KMS-11 (cell line): Measurements from ENCODE around the gene PARP1.

ENCODE experiments used
- H2AFZ ChIP-seq: fragments of 200-600 bp; sonication (generic); 2 replicates; pipeline ENCODE4 v1.6.1; 2016; ENCODE audit warnings: antibody characterized with exemption, mixed run types, low read depth
- H3K27ac ChIP-seq: fragments of 200-600 bp; sonication (generic); 2 replicates; pipeline ENCODE4 v1.6.1; 2016; ENCODE audit warnings: mild to moderate bottlenecking, mixed run types
- H3K27me3 ChIP-seq: fragments of 200-600 bp; sonication (generic); 2 replicates; pipeline ENCODE4 v1.6.1; 2017; ENCODE audit warnings: mild to moderate bottlenecking, low read depth, mixed run types, moderate library complexity; ENCODE audit not compliant: insufficient read depth
- H3K36me3 ChIP-seq: fragments of 200-600 bp; sonication (generic); 2 replicates; pipeline ENCODE4 v1.6.1; 2017; ENCODE audit warnings: mild to moderate bottlenecking, mixed run types; ENCODE audit not compliant: insufficient read depth
- H3K4me1 ChIP-seq: fragments of 200-600 bp; sonication (generic); 2 replicates; pipeline ENCODE4 v1.6.1; 2016; ENCODE audit warnings: mild to moderate bottlenecking, low read depth, mixed run types; ENCODE audit not compliant: poor library complexity, severe bottlenecking
- H3K4me2 ChIP-seq: fragments of 200-600 bp; sonication (generic); 2 replicates; pipeline ENCODE4 v1.7.0; 2016; ENCODE audit warnings: mild to moderate bottlenecking, mixed run types
- H3K4me3 ChIP-seq: fragments of 200-600 bp; sonication (generic); IDR thresholded peaks from 2 replicates; pipeline ENCODE4 v1.6.1; 2017; ENCODE audit warnings: low read depth, low read length, mixed read lengths; ENCODE audit not compliant: insufficient read depth
- H3K79me2 ChIP-seq: fragments of 200-600 bp; sonication (generic); 2 replicates; pipeline ENCODE4 v1.6.1; 2016; ENCODE audit warnings: low read depth, mixed run types; ENCODE audit not compliant: insufficient read depth
- H3K9ac ChIP-seq: fragments of 200-600 bp; sonication (generic); 2 replicates; pipeline ENCODE4 v1.6.1; 2016; ENCODE audit warnings: mild to moderate bottlenecking, mixed run types
- H4K20me1 ChIP-seq: fragments of 200-600 bp; sonication (generic); 2 replicates; pipeline ENCODE4 v1.6.1; 2016; ENCODE audit warnings: mild to moderate bottlenecking, mixed run types; ENCODE audit not compliant: insufficient read depth
- CTCF ChIP-seq: fragments of 200-600 bp; sonication (generic); conservative IDR thresholded peaks from 2 replicates; pipeline ENCODE4 v1.6.1; 2017; ENCODE audit warnings: low read depth, mild to moderate bottlenecking, antibody characterized with exemption, low read length, moderate library complexity, mixed read lengths

The PARP1 gene

GRCh38 chr1:226441629-226442028 lies 33.7 kb upstream of the PARP1 start:
- Histone ChIP-seq H3K4me1 (peaks cover 57% of the 10 kb centered on the region), H3K4me3 (no peak overlapping the region), H4K20me1 (no peaks in the 10 kb centered on the region), H3K9ac (no peak overlapping the region), H3K4me2 (no peak overlapping the region), H3K27ac (no peak overlapping the region), H3K79me2 (no peaks in the 10 kb centered on the region), H3K36me3 (no peaks in the 10 kb centered on the region), H3K27me3 (no peaks in the 10 kb centered on the region), H2AFZ (no peak overlapping the region)
- no peak for TF ChIP-seq CTCF

GRCh38 chr1:226440512-226440911 lies 32.6 kb upstream of the PARP1 start:
- Histone ChIP-seq H3K9ac (no peak overlapping the region), H3K36me3 (no peaks in the 10 kb centered on the region), H3K4me3 (no peak overlapping the region), H3K4me2 (no peak overlapping the region), H3K4me1 (peaks cover 46% of the 10 kb centered on the region), H3K79me2 (no peaks in the 10 kb centered on the region), H2AFZ (no peak overlapping the region), H3K27ac (no peak overlapping the region), H3K27me3 (no peaks in the 10 kb centered on the region), H4K20me1 (no peaks in the 10 kb centered on the region)
- no peak for TF ChIP-seq CTCF

GRCh38 chr1:226438007-226438406 lies 30.1 kb upstream of the PARP1 start:
- no peak overlapping the region for H3K4me3 ChIP-seq
- no peaks in the 10 kb centered on the region for H3K36me3 ChIP-seq
- TF ChIP-seq CTCF, result peak; percentile 59; the same call in 1 of the 2 replicates
- no peak overlapping the region for H3K4me2 ChIP-seq
- no peak overlapping the region for H3K9ac ChIP-seq
- H3K4me1 ChIP-seq, result peaks cover 23% of the 10 kb centered on the region
- H3K27ac ChIP-seq, result no peak overlapping the region
- H2AFZ ChIP-seq, result no peak overlapping the region
- no peaks in the 10 kb centered on the region for H3K27me3 ChIP-seq
- H3K79me2 ChIP-seq, result no peaks in the 10 kb centered on the region
- H4K20me1 ChIP-seq, result no peaks in the 10 kb centered on the region

- Histone ChIP-seq H2AFZ (no peak overlapping the region), H3K4me1 (peaks cover 13% of the 10 kb centered on the region), H3K4me2 (no peak overlapping the region), H3K27ac (no peak overlapping the region), H3K27me3 (no peaks in the 10 kb centered on the region), H3K9ac (no peak overlapping the region), H4K20me1 (no peaks in the 10 kb centered on the region), H3K36me3 (no peaks in the 10 kb centered on the region), H3K79me2 (no peaks in the 10 kb centered on the region), H3K4me3 (no peak overlapping the region)
- no peak for TF ChIP-seq CTCF
Observed at GRCh38 chr1:226436855-226437491, 29.1 kb upstream of the PARP1 start.
